Liver (tissue), 9 donors: ENCODE measurements around the gene ZNF217. TPM values are rescaled to one million over a fixed set of nuclear protein-coding genes. Genes with fewer than 3 reads are reported as not detected.

Experiments used
- DNase-seq: peaks from one replicate; pipeline ENCODE4 v3.0.0-alpha.2; 2017; ENCODE audit warnings: low spot score
- H3K27ac ChIP-seq, 2 donors: one replicate each; pipeline ENCODE4 v1.7.0; 2013; ENCODE audit warnings: inconsistent platforms in 2 of 2, low read length in 2 of 2, control low read depth in 1 of 2, low read depth in 1 of 2, mild to moderate bottlenecking in 1 of 2
- H3K27me3 ChIP-seq, 4 donors: one replicate each; pipeline versions ENCODE4 v1.6.1 to v1.7.0; 2013; ENCODE audit warnings: low read length in 3 of 4, inconsistent platforms in 1 of 4, mild to moderate bottlenecking in 1 of 4, moderate library complexity in 1 of 4; ENCODE audit not compliant: control insufficient read depth in 4 of 4, insufficient read depth in 4 of 4
- H3K36me3 ChIP-seq, 4 donors: one replicate each; pipeline versions ENCODE4 v1.6.1 to v1.7.0; 2013; ENCODE audit warnings: low read length in 3 of 4, mild to moderate bottlenecking in 3 of 4, low read depth in 1 of 4, moderate library complexity in 1 of 4; ENCODE audit not compliant: control insufficient read depth in 4 of 4, insufficient read depth in 3 of 4
- H3K4me1 ChIP-seq, 4 donors: one replicate each; pipeline versions ENCODE4 v1.6.1 to v1.7.0; 2013; ENCODE audit warnings: low read length in 3 of 4, mild to moderate bottlenecking in 3 of 4, moderate library complexity in 1 of 4; ENCODE audit not compliant: control insufficient read depth in 4 of 4, insufficient read depth in 4 of 4
- H3K4me3 ChIP-seq, 3 donors: one replicate each; pipeline versions ENCODE4 v1.6.1 to v1.7.0; 2013; ENCODE audit warnings: low read length in 3 of 3, control low read depth in 1 of 3, low read depth in 1 of 3, mild to moderate bottlenecking in 1 of 3
- H3K9ac ChIP-seq, 2 donors: one replicate each; pipeline ENCODE4 v1.7.0; 2013; ENCODE audit warnings: low read length in 2 of 2, mild to moderate bottlenecking in 2 of 2, moderate library complexity in 2 of 2, control low read depth in 1 of 2, low read depth in 1 of 2
- H3K9me3 ChIP-seq, 4 donors: one replicate each; pipeline versions ENCODE4 v1.6.1 to v1.7.0; 2013; ENCODE audit warnings: low read length in 3 of 4; ENCODE audit not compliant: control insufficient read depth in 4 of 4
- ATF3 ChIP-seq: IDR thresholded peaks from 2 replicates; pipeline ENCODE4 v1.6.1; 2016; ENCODE audit warnings: antibody characterized with exemption
- EGR1 ChIP-seq, 2 donors: IDR thresholded peaks; 2 replicates each; pipeline ENCODE4 v1.6.1; 2016 to 2018; ENCODE audit warnings: antibody characterized with exemption in 2 of 2, low read depth in 2 of 2
- FOXA1 ChIP-seq: IDR thresholded peaks from 2 replicates; pipeline ENCODE4 v1.6.1; 2016; ENCODE audit warnings: antibody characterized with exemption
- FOXA2 ChIP-seq: IDR thresholded peaks from 2 replicates; pipeline ENCODE4 v1.6.1; 2016; ENCODE audit warnings: antibody characterized with exemption
- GABPA ChIP-seq, 2 donors: IDR thresholded peaks in 1 of 2; conservative IDR thresholded peaks in 1 of 2; 2 replicates each; pipeline ENCODE4 v1.6.1; 2016; ENCODE audit warnings: antibody characterized with exemption in 2 of 2, mild to moderate bottlenecking in 1 of 2, moderate library complexity in 1 of 2
- HNF4A ChIP-seq, 2 donors: conservative IDR thresholded peaks; 2 replicates each; pipeline ENCODE4 v1.6.1; 2016; ENCODE audit warnings: antibody characterized with exemption in 2 of 2, mild to moderate bottlenecking in 2 of 2
- HNF4G ChIP-seq: IDR thresholded peaks from 2 replicates; pipeline ENCODE4 v1.6.1; 2016; ENCODE audit warnings: antibody characterized with exemption
- JUND ChIP-seq, 2 donors: IDR thresholded peaks; 2 replicates each; pipeline ENCODE4 v1.6.1; 2016; ENCODE audit warnings: antibody characterized with exemption in 2 of 2
- MAX ChIP-seq: IDR thresholded peaks from 2 replicates; pipeline ENCODE4 v1.6.1; 2016; ENCODE audit warnings: antibody characterized with exemption
- NR2F2 ChIP-seq: IDR thresholded peaks from 2 replicates; pipeline ENCODE4 v1.6.1; 2016; ENCODE audit warnings: antibody characterized with exemption
- RAD21 ChIP-seq, 2 donors: IDR thresholded peaks; 2 replicates each; pipeline ENCODE4 v1.6.1; 2016; ENCODE audit warnings: antibody characterized with exemption in 2 of 2, mild to moderate bottlenecking in 2 of 2
- REST ChIP-seq: IDR thresholded peaks from 2 replicates; pipeline ENCODE4 v1.6.1; 2016; ENCODE audit warnings: antibody characterized with exemption, mild to moderate bottlenecking
- RXRA ChIP-seq, 2 donors: IDR thresholded peaks; 2 replicates each; pipeline ENCODE4 v1.6.1; 2017 to 2018; ENCODE audit warnings: antibody characterized with exemption in 2 of 2, mild to moderate bottlenecking in 1 of 2
- SP1 ChIP-seq: IDR thresholded peaks from 2 replicates; pipeline ENCODE4 v1.6.1; 2018; ENCODE audit warnings: antibody characterized with exemption, mild to moderate bottlenecking
- TAF1 ChIP-seq: conservative IDR thresholded peaks from 2 replicates; pipeline ENCODE4 v1.6.1; 2016; ENCODE audit warnings: antibody characterized with exemption, mild to moderate bottlenecking
- YY1 ChIP-seq: IDR thresholded peaks from 2 replicates; pipeline ENCODE4 v1.6.1; 2016; ENCODE audit warnings: antibody characterized with exemption, mild to moderate bottlenecking
- ZBTB33 ChIP-seq: IDR thresholded peaks from 2 replicates; pipeline ENCODE4 v1.6.1; 2016; ENCODE audit warnings: antibody characterized with exemption
- WGBS: extraction: QIAGEN DNeasy Blood & Tissue Kit; methylation state at CpG from one replicate; pipeline ENCODE4 v1.1.7; 2013; 5-methylcytosine and 5-hydroxymethylcytosine counted together
- polyA plus RNA-seq, 2 donors: library from polyadenylated mRNA; stranded (reverse) in 1 of 2; unstranded in 1 of 2; fragments of 200-250 nt in 1 of 2; fragments of >200 nt in 1 of 2; fragmentation: Nextera tagmentation in 1 of 2; extraction: Ambion mirVana in 1 of 2; gene quantifications; one replicate each; pipeline versions ENCODE4 v1.2.1 to v1.2.3, GENCODE V29; 2013 to 2015
- total RNA-seq, 2 donors: library from RNA; depleted of rRNA; stranded (reverse); fragments of >200 nt; gene quantifications; one replicate each; pipeline ENCODE4 v1.2.3, GENCODE V29; 2014
- TF ChIP-seq, protein P1 (sequence below): fragments of 150-350 bp; IDR thresholded peaks from 2 replicates; pipeline ENCODE4 v1.5.1; 2017; ENCODE audit warnings: improper control_type of control experiment, low read depth, low read length; ENCODE audit not compliant: missing input control
- donor health status: healthy.
- donor health status: healthy.
- donor health status: healthy.
- donor health status: healthy.
- donor health status: healthy.

The ZNF217 gene
- total and polyA plus RNA-seq, 4 donors = 4.2 to 16.3 (median 11.2) TPM

DNA sequence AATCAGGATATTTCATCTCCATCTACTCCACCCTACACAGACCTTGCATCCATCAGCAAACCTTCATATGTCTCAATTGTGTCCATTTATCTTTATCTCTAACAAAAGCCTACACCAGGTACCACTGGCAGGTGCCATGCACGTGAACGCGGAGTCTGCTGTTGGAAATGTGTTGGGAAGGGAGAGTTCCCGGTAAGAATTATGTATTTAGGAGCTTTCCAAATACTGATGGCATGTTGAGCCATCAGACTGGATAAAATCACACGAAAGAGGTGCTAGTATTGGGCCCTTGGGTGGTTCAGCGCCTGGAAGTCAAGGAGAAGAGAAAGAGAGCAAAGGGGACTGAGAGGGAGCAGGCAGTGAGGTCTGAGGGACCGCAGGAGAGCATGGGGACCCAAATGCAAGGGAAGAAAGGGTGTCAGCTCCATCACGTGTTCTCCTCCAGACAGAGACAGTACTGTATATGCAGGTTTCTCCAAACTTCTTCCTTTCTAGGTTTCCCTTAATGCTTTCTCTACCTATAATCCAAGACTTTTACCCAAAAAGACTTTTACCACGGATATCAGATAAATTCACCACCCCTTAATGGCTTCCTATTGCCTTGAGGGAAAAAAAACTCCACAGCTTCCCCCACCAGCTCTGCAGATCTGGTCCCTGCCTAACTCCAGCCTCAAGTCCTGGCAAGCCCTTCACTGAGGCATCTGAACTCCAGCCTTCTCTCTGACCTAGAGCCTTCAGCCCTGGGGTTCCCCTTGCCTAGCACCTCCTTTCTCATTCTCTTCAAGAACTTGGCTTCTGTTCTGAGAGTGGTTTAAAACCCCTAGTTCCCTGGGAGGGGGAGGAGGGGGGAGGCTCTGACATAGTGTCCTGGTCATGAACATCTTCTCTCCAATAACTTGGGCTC lies 4.8 kb upstream of the ZNF217 start:
- no peak overlapping the region for H3K27ac ChIP-seq
- peak; percentile 31 for DNase-seq

More for the DNA sequence above, 4.8 kb upstream of the ZNF217 start:
- no peak for TF ChIP-seq FOXA2
- TF ChIP-seq JUND (IDR thresholded peaks at IDR 0.05) = no peak
- no peak for TF ChIP-seq SP1
- no peak for TF ChIP-seq GABPA (IDR thresholded peaks at IDR 0.05 in 1 of 2, conservative IDR thresholded peaks at IDR 0.05 in 1 of 2)
- TF ChIP-seq MAX = no peak
- TF ChIP-seq HNF4G = no peak
- TF ChIP-seq RAD21 (IDR thresholded peaks at IDR 0.05) = no peak
- TF ChIP-seq, protein P1, sequence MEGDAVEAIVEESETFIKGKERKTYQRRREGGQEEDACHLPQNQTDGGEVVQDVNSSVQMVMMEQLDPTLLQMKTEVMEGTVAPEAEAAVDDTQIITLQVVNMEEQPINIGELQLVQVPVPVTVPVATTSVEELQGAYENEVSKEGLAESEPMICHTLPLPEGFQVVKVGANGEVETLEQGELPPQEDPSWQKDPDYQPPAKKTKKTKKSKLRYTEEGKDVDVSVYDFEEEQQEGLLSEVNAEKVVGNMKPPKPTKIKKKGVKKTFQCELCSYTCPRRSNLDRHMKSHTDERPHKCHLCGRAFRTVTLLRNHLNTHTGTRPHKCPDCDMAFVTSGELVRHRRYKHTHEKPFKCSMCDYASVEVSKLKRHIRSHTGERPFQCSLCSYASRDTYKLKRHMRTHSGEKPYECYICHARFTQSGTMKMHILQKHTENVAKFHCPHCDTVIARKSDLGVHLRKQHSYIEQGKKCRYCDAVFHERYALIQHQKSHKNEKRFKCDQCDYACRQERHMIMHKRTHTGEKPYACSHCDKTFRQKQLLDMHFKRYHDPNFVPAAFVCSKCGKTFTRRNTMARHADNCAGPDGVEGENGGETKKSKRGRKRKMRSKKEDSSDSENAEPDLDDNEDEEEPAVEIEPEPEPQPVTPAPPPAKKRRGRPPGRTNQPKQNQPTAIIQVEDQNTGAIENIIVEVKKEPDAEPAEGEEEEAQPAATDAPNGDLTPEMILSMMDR = no peak
- TF ChIP-seq EGR1 (IDR thresholded peaks at IDR 0.05; ENCODE audit: low read depth in 2 of 2) = no peak
- no peak for TF ChIP-seq HNF4A (conservative IDR thresholded peaks at IDR 0.05)
- TF ChIP-seq ATF3 = no peak
- no peak for TF ChIP-seq REST
- no peak for TF ChIP-seq YY1
- TF ChIP-seq RXRA (IDR thresholded peaks at IDR 0.05) = no peak
- TF ChIP-seq NR2F2 = no peak
- no peak for TF ChIP-seq ZBTB33
- no peak for TF ChIP-seq TAF1
- TF ChIP-seq FOXA1 = no peak
- Histone ChIP-seq H3K27me3 (no peaks in the 10 kb centered on the region), H3K4me1 (peaks cover 5 to 11% (median 8%) of the 10 kb centered on the region in 4 donors), H3K9me3 (no peaks in the 10 kb centered on the region), H3K9ac (no peak overlapping the region), H3K36me3 (no peaks in the 10 kb centered on the region), H3K4me3 (no peak overlapping the region)
- WGBS = 90% methylated on average over 9 of the region's 9 CpGs
